Measurements from ENCODE around the gene GABRA5.

Gene GABRA5

DNA sequence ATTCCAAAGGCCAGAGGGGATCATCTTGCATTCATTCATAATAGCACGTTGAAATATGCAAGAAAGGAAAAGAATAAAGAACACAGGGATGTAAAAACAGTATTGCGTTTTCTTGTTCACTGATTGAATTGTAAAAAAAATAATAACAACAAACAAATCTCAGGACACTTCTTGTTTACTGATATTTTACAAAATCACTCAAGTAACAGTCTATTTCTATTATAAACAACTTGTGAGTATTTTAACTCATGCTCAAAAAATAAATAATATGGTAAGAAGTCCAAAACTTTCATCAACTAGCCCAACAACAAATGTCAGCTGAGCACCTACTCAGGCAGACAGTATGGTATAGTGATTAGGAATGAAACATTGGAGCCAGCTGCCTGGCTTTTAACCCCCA lies 101.9 kb downstream of the GABRA5 start:
- DNase-seq (ENCODE audit: low read depth in 1 of 2, low spot score in 1 of 2) = no peak
- Histone ChIP-seq H3K27ac (replicated peaks) (no peak overlapping the region), H3K27me3 (ENCODE audit: insufficient read depth, poor library complexity, severe bottlenecking) (peaks cover 13% of the 10 kb centered on the region), H3K4me3 (replicated peaks; ENCODE audit: insufficient read depth, low read length) (no peak overlapping the region)
- TF ChIP-seq POLR2AphosphoS5 (IDR thresholded peaks at IDR 0.05; ENCODE audit: low read depth) (no peak), SPI1 (IDR thresholded peaks at IDR 0.05; ENCODE audit: borderline replicate concordance, low read depth) (no peak), REST (IDR thresholded peaks at IDR 0.05; ENCODE audit: insufficient replicate concordance, low read depth) (no peak), GABPA (IDR thresholded peaks at IDR 0.05; ENCODE audit: low read depth) (no peak)
- TF ChIP-seq, protein P1, sequence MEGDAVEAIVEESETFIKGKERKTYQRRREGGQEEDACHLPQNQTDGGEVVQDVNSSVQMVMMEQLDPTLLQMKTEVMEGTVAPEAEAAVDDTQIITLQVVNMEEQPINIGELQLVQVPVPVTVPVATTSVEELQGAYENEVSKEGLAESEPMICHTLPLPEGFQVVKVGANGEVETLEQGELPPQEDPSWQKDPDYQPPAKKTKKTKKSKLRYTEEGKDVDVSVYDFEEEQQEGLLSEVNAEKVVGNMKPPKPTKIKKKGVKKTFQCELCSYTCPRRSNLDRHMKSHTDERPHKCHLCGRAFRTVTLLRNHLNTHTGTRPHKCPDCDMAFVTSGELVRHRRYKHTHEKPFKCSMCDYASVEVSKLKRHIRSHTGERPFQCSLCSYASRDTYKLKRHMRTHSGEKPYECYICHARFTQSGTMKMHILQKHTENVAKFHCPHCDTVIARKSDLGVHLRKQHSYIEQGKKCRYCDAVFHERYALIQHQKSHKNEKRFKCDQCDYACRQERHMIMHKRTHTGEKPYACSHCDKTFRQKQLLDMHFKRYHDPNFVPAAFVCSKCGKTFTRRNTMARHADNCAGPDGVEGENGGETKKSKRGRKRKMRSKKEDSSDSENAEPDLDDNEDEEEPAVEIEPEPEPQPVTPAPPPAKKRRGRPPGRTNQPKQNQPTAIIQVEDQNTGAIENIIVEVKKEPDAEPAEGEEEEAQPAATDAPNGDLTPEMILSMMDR (IDR thresholded peaks at IDR 0.05; ENCODE audit: insufficient read depth, low read length) = no peak

GRCh38 chr15:26970712-26971210 lies 103.9 kb downstream of the GABRA5 start, which contains the start of gene GABRG3:
GABRG3 (plus strand) TSS chr15:26971181.
- H3K27ac ChIP-seq (replicated peaks) = no peak within 1 kb of the TSS
- no peak for TF ChIP-seq REST (IDR thresholded peaks at IDR 0.05; ENCODE audit: insufficient replicate concordance, low read depth)
- TF ChIP-seq GABPA (IDR thresholded peaks at IDR 0.05; ENCODE audit: low read depth) = no peak
- TF ChIP-seq POLR2AphosphoS5 (IDR thresholded peaks at IDR 0.05; ENCODE audit: low read depth) = no peak
- TF ChIP-seq SPI1 (IDR thresholded peaks at IDR 0.05; ENCODE audit: borderline replicate concordance, low read depth) = no peak
- no peak for DNase-seq (ENCODE audit: low read depth in 1 of 2, low spot score in 1 of 2)
- peaks cover 13% of the 10 kb centered on the region for H3K27me3 ChIP-seq (ENCODE audit: insufficient read depth, poor library complexity, severe bottlenecking)
- H3K4me3 ChIP-seq (replicated peaks; ENCODE audit: insufficient read depth, low read length) = no peak within 1 kb of the TSS

- no peak overlapping the region for H3K4me3 ChIP-seq (replicated peaks; ENCODE audit: insufficient read depth, low read length)
- TF ChIP-seq REST (IDR thresholded peaks at IDR 0.05; ENCODE audit: insufficient replicate concordance, low read depth) (no peak), POLR2AphosphoS5 (IDR thresholded peaks at IDR 0.05; ENCODE audit: low read depth) (no peak), GABPA (IDR thresholded peaks at IDR 0.05; ENCODE audit: low read depth) (no peak), SPI1 (IDR thresholded peaks at IDR 0.05; ENCODE audit: borderline replicate concordance, low read depth) (no peak)
- TF ChIP-seq, protein P1 (IDR thresholded peaks at IDR 0.05; ENCODE audit: insufficient read depth, low read length) = no peak
- H3K27me3 ChIP-seq (ENCODE audit: insufficient read depth, poor library complexity, severe bottlenecking) = peaks cover 13% of the 10 kb centered on the region
- no peak overlapping the region for H3K27ac ChIP-seq (replicated peaks)
- no peak for DNase-seq (ENCODE audit: low read depth in 1 of 2, low spot score in 1 of 2)
These were observed 104.6 kb downstream of the GABRA5 start for GRCh38 chr15:26971271-26972018.

All from HL-60 (cell line).